IPS-18a (cell line): ENCODE measurements around the gene SHPK.

Source experiments
- H3K27ac ChIP-seq: one replicate; pipeline ENCODE4 v1.5.1; 2013; ENCODE audit warnings: low read length
- H3K27me3 ChIP-seq: one replicate; pipeline ENCODE4 v1.6.1; 2013; ENCODE audit warnings: mild to moderate bottlenecking, low read length; ENCODE audit not compliant: control insufficient read depth, insufficient read depth
- H3K36me3 ChIP-seq: one replicate; pipeline ENCODE4 v1.6.1; 2013; ENCODE audit warnings: low read depth, low read length; ENCODE audit not compliant: control insufficient read depth
- H3K4me1 ChIP-seq: one replicate; pipeline ENCODE4 v1.6.1; 2013; ENCODE audit warnings: low read depth, low read length; ENCODE audit not compliant: control insufficient read depth
- H3K4me3 ChIP-seq: one replicate; pipeline ENCODE4 v1.5.1; 2013; ENCODE audit warnings: low read length
- H3K9ac ChIP-seq: one replicate; pipeline ENCODE4 v1.6.1; 2013; ENCODE audit warnings: mild to moderate bottlenecking, low read length, moderate library complexity
- H3K9me3 ChIP-seq: one replicate; pipeline ENCODE4 v1.6.1; 2013; ENCODE audit warnings: low read depth, low read length; ENCODE audit not compliant: control insufficient read depth

SHPK gene

GRCh38 chr17:3658784-3659449 is 22.9 kb upstream of the SHPK start:
- Histone ChIP-seq H3K9me3 (no peaks in the 10 kb centered on the region), H3K9ac (no peak overlapping the region), H3K27ac (no peak overlapping the region), H3K4me3 (no peak overlapping the region), H3K4me1 (no peaks in the 10 kb centered on the region), H3K27me3 (no peaks in the 10 kb centered on the region), H3K36me3 (no peaks in the 10 kb centered on the region)

DNA sequence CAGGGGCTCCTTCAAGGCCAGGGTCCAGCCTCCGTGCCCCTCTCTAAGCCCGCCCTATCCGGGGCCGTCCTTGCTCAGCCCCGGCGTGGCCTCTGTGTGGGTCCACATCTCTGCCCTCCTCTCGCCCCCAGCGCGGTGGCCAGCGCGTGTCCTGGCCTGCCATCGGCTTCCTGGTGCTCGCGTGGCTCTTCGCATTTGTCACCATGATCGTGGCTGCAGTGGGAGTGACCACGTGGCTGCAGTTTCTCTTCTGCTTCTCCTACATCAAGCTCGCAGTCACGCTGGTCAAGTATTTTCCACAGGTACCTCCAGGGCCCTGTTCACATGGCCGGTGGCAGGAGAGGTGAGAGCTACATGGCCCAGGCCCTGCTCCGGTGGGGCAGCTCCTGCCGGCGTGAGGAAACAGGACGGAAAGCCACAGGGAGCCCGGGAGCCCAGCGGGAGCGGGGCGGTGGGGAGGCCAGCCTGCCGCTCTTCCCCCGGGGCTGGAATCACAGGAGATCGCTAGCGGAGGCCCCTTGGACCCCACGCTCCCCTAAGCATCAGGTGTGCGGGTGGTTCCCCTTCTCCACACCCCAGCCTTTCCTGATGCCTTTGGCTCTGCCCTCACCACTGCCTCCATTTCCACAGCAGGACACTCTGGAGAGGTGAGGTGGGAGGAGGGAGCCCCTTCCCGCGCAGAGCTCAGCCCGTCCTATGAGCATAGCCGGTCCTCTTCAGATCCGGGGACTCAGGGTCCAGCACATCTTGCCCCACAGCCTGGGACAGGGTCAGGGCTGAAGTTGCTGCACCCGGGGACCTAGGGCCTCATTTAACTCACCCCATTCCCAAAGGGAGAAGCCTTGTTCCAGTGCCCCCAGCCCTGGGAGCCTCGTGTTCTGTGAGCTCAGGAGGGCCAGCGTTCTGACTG is 22.1 kb upstream of the SHPK start:
- Histone ChIP-seq H3K27me3 (no peaks in the 10 kb centered on the region), H3K4me1 (no peaks in the 10 kb centered on the region), H3K9me3 (no peaks in the 10 kb centered on the region), H3K4me3 (no peak overlapping the region), H3K9ac (no peak overlapping the region), H3K27ac (no peak overlapping the region), H3K36me3 (no peaks in the 10 kb centered on the region)

DNA sequence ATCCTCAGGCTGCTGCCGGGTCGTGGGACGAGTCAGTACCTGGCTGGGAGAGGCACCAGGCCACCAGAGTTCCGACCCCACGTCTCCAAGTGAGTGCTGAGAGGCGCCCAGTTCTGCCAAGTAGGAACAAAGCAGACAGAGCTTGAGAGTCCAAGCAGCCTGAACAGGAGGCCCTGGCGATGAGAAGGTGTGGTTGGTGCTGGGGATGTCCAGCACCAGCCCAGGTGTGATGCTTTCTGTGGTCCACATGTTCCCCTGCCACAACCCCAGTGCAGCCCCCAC is 21.5 kb upstream of the SHPK start:
- Histone ChIP-seq H3K4me1 (no peaks in the 10 kb centered on the region), H3K9ac (no peak overlapping the region), H3K36me3 (no peaks in the 10 kb centered on the region), H3K27ac (no peak overlapping the region), H3K27me3 (no peaks in the 10 kb centered on the region), H3K9me3 (no peaks in the 10 kb centered on the region), H3K4me3 (no peak overlapping the region)

DNA sequence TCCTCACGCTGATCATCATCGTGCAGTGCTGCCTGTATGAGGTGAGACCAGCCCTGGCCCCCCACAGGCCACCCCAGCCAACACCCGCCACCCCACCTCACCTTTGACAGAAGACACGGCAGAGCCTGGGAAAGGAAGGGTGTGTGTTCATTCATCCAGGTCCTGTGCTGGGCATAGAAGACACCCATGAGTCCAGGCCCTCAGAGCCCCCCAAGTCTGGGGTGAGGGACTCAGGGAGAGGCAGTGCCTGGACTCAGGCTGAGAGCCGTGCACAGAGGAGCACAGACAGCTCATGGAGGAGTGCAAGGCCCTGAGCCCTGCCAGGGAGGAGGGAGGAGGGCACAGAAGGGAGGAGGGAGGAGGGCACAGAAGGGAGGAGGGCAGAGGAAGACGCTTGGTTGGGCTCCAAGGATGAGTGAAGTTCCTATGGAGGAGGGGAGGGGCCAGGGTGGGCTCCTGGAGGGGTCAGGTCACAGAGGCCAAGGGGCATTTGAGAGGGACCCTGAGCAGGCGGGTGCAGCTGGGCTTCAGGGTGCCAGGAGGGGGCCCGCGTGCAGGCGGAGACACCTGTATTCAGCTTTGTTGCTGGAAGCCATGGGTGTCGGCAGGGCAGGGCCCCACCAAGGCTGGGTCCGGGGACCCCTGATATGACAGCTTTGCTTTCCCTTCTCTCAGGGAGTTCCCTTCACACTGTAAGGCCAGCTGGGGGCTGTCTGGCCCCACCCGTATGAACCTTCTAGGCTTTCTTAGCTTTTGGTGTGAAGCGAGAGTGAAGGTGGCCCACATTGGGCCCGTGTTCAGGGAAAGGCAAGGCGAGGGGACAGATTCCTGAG is 20.9 kb upstream of the SHPK start:
- Histone ChIP-seq H3K4me3 (no peak overlapping the region), H3K9ac (no peak overlapping the region), H3K9me3 (no peaks in the 10 kb centered on the region), H3K4me1 (no peaks in the 10 kb centered on the region), H3K36me3 (no peaks in the 10 kb centered on the region), H3K27ac (no peak overlapping the region), H3K27me3 (no peaks in the 10 kb centered on the region)

- Histone ChIP-seq H3K9me3 (no peaks in the 10 kb centered on the region), H3K4me1 (no peaks in the 10 kb centered on the region), H3K27me3 (no peaks in the 10 kb centered on the region), H3K27ac (no peak overlapping the region), H3K9ac (no peak overlapping the region), H3K4me3 (no peak overlapping the region), H3K36me3 (no peaks in the 10 kb centered on the region)
Measured at GRCh38 chr17:3656353-3656752, 20.3 kb upstream of the SHPK start.

DNA sequence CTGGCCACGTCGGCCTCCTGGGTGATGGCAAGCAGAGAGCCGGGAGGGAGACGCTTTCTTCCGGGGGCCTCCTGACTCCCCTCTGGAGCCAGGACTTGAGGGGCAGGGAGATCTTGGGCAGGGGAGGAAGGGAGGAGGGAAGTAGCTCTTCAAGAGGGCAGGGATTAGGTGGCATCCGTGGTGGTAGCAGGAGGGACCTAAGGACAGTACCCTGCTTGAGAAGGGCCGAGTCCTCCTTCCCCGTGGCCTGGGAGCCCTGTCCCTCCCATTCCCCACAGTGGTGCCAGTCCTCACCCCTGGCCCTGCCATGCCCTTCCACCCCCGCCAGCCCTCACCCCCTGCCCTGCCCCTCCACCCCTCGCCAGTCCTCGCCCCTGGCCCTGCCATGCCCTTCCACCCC is 19.7 kb upstream of the SHPK start:
- Histone ChIP-seq H3K4me3 (no peak overlapping the region), H3K9ac (no peak overlapping the region), H3K36me3 (no peaks in the 10 kb centered on the region), H3K9me3 (no peaks in the 10 kb centered on the region), H3K27ac (no peak overlapping the region), H3K27me3 (no peaks in the 10 kb centered on the region), H3K4me1 (no peaks in the 10 kb centered on the region)

DNA sequence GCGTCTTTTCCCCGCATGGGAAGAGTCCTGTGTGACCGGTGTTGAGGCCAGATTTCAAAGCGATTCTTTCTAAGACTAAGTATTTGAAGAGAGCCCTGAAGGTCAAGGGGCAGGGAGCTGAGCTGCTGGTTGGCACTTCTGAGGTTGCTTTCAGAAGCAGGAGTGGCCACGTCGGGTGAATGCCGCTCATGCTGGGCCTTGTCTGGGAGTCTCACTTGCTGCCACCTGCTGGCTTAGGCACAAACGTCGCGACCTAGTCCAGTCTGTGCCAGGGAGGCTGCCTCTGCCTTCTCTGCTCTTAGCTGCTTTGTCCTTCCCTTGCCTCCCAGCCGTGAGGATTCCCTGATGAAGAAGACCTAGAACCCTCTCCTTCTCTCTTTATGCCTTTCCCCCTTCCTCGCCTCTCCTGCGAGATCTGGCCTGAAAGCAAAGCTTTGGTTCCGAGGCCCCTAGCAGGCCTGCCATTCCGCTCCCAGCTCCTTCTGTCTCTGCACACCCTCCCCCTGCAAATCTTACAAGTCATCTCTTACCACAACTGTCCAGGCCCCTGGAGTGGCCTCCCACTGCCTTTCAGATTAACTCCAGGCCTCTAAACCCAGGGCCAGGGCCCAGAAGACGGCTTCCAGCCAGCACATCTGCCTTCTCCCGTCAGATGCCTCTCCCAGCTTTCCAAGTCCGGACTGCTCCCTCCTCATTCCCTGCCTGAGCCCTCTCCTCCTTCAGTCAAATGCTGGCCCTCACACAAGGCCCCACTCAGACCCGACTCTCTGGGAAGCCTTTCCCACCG is 11.9 kb upstream of the SHPK start:
- no peaks in the 10 kb centered on the region for H3K9me3 ChIP-seq
- H3K4me1 ChIP-seq: no peaks in the 10 kb centered on the region
- H3K4me3 ChIP-seq: no peak overlapping the region
- H3K9ac ChIP-seq: no peak overlapping the region
- H3K27ac ChIP-seq: no peak overlapping the region
- no peaks in the 10 kb centered on the region for H3K27me3 ChIP-seq
- peaks cover 2% of the 10 kb centered on the region for H3K36me3 ChIP-seq

DNA sequence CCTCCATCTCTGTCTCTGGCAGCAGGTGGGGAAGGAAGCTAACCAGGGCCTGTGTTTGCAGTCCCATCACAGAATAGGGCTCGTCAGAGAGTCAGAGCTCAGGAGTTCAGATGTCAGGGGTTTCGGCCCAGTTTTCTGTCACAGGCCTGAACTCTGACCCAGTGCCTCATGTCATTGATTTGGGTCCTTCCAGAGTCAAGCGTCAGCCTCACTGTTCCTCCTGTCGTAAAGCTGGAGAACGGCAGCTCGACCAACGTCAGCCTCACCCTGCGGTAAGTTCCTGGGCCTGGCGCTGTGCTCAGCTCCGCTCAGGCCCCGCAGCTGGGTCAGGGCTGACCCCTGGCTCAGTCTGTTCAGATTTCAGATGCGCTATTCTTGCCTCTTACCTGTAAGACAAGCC is 11.2 kb upstream of the SHPK start:
- H3K9ac ChIP-seq: no peak overlapping the region
- H3K4me1 ChIP-seq: no peaks in the 10 kb centered on the region
- H3K9me3 ChIP-seq: no peaks in the 10 kb centered on the region
- H3K27ac ChIP-seq: no peak overlapping the region
- no peak overlapping the region for H3K4me3 ChIP-seq
- H3K36me3 ChIP-seq: peaks cover 2% of the 10 kb centered on the region
- H3K27me3 ChIP-seq: no peaks in the 10 kb centered on the region

- H3K9me3 ChIP-seq: no peaks in the 10 kb centered on the region
- no peak overlapping the region for H3K27ac ChIP-seq
- no peaks in the 10 kb centered on the region for H3K4me1 ChIP-seq
- no peak overlapping the region for H3K4me3 ChIP-seq
- no peaks in the 10 kb centered on the region for H3K27me3 ChIP-seq
- H3K36me3 ChIP-seq: peaks cover 2% of the 10 kb centered on the region
- no peak overlapping the region for H3K9ac ChIP-seq
Measured at GRCh38 chr17:3645310-3645709, 9.3 kb upstream of the SHPK start.

- no peak overlapping the region for H3K27ac ChIP-seq
- H3K27me3 ChIP-seq: no peaks in the 10 kb centered on the region
- H3K4me3 ChIP-seq: no peak overlapping the region
- H3K4me1 ChIP-seq: no peaks in the 10 kb centered on the region
- peaks cover 2% of the 10 kb centered on the region for H3K36me3 ChIP-seq
- H3K9me3 ChIP-seq: no peaks in the 10 kb centered on the region
- H3K9ac ChIP-seq: no peak overlapping the region
Measured at GRCh38 chr17:3643889-3644349, 7.9 kb upstream of the SHPK start.
